IMR-90 (cell line): ENCODE measurements around the gene GFY.

ENCODE experiments used
- CEBPB ChIP-seq: IDR thresholded peaks from 2 replicates; pipeline ENCODE4 v1.6.1; 2012; ENCODE audit warnings: low read depth, low read length, improper control_type of control experiment
- MXI1 ChIP-seq: IDR thresholded peaks from 2 replicates; pipeline ENCODE4 v1.6.1; 2012; ENCODE audit warnings: low read depth, mild to moderate bottlenecking, low read length, moderate library complexity, borderline replicate concordance
- POLR2A ChIP-seq: IDR thresholded peaks from 2 replicates; pipeline ENCODE4 v1.6.1; 2012; ENCODE audit warnings: mild to moderate bottlenecking, low read depth, low read length
- RAD21 ChIP-seq: IDR thresholded peaks from 2 replicates; pipeline ENCODE4 v1.6.1; 2012; ENCODE audit warnings: low read length, improper control_type of control experiment
- RFX5 ChIP-seq: IDR thresholded peaks from 2 replicates; pipeline ENCODE4 v1.8.0; 2012; ENCODE audit warnings: low read depth, mild to moderate bottlenecking, low read length, moderate library complexity

GRCh38 chr19:49450405-49450804, 25.2 kb downstream of the GFY start:
- TF ChIP-seq RFX5 (no peak), POLR2A (no peak), RAD21 (no peak), MXI1 (no peak), CEBPB (no peak)
